Activated CD8-positive, alpha-beta memory T cell treated with anti-CD3 and anti-CD28 coated beads for 24 hours (primary cell): ENCODE results near the gene NPY4R.
"Not testable (repeated sequence)": the region's sequence is repeated elsewhere in the genome, so short reads cannot be mapped to it uniquely, and the experiment has no call there.

Experiments
- DNase-seq: peaks from one replicate; pipeline ENCODE4 v3.0.0-alpha.2; 2020

Gene NPY4R

DNA sequence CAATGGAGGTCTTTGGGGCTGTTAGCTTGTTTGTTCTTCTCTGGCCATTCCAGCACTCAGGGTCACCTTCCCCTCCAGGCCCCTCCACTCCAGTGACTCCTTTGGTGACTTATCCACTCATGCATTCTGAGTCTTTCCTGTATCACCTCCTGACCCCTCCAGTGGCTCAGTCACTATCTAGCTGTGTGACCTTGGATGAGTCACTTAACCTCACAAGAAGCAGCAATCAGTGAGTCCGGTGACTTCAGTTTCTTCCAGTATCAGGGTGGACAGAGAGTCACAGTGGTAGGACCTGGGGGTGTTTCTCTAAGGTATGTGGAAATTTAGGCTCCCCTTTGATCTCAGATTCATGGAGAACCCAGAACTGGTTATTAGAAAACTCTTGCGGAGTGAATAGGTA, 9.8 kb downstream of the NPY4R start:
- DNase-seq: not testable (repeated sequence)

DNA sequence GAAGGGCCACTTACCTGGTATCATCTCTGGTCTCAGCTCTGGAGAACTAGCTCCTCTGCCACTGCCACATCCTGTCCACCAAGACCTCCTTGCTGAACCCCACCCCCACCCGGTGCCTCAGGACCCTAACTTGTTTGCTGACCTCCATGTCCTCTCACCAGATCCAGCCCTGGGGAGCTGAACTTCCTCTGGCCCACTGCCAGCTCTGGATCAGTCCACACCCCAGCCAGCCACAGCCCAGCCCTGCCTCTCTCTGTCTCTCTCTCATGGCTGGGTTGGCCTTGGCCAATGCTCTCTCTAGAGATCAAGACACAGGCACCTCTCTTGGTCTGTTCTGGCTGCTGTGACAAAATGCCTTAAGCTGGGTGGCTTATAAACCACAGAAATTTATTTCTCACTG, 14.4 kb downstream of the NPY4R start:
- not testable (repeated sequence) for DNase-seq

DNA sequence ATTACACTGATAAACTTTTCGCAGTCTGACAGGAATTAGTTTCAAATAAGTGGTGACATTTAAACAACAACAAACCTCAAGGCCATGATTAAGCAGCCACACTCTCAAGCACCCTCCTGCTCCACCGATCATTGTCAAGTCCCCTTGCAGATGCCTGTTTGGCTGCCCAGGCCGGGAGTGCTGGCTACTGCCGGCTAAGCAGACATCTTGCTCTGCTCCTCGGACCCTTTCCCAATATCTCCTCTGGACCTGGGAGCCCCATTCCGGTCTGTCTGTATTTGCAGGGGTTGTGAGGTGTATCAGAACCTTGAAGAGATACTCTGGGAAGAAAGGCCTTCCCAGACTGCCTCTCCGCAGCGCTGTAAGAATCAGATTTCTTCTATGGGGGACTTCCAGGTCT, 14.9 kb downstream of the NPY4R start:
- not testable (repeated sequence) for DNase-seq

DNA sequence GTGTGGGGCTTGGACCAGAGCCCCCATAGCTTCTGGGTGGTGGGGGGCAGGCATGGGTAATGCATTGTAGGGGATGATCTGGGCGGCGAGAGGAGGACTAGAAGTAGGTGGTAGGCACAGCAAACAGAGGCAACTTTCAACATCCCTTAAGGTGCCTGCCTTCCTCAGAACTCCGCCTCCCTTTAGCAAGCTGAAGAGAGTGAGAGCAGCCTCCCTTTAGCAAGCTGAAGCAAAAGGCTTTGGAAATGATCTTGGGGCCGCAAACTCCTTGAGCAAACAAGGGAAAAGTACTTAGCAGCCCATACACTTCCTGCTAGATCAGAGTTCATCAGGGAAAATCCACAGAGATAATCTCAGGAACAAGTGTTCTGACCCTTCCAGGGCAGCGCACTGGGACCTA, 18.3 kb downstream of the NPY4R start:
- DNase-seq: not testable (repeated sequence)

DNA sequence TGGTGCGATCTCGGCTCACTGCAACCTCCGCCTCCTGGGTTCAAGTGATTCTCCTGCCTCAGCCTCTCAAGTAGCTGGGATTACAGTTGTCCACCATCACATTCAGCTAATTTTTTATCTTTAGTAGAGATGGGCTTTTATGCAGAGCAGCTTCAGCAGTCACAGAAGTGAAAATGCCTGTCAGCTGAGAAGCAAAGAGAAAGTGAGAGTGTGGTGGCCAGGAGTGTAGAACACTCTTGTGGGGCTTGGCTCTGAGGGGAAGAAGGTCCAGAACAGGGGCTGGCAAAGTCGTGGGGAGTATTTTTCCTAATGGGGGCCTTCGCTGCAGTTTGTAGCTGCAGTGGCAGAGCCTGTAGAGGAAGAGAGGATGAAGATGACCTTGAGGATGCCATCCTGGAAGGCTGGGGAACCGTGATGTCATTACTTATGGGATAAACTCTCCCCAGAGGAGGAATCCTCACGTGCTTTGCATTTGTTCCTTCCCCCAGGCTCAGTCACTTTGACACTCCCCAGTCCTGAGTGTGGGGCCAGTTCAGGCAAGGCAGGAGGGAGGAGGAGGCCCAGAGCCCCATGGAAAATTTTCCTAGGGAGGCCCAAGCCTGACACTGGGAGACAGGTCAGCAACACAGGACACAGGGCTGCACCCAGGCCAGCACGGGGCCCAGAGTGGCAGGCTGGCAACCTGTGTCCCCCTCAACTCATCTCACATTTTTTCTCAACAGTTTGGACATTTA, 20.2 kb downstream of the NPY4R start:
- DNase-seq: not testable (repeated sequence)

DNA sequence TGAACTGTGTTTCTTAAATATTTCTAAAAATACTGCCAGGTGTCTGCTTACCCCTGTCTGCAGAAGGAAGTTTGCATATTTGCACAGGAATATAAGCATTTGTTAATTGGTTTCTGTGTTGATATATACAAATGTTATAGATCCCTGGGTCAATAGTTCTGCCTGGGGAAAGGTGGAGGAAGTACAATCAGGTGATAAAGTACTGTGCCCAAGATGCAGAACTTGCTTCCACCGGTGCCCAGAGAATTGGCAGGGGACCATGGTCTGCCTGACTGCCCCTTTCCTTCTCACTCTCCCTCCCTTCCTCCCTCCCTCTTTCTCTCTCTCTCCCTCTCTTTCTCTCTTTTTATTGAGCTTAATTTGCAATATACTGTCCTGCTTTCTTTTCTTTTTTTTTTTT, 22.3 kb downstream of the NPY4R start:
- DNase-seq: not testable (repeated sequence)

DNA sequence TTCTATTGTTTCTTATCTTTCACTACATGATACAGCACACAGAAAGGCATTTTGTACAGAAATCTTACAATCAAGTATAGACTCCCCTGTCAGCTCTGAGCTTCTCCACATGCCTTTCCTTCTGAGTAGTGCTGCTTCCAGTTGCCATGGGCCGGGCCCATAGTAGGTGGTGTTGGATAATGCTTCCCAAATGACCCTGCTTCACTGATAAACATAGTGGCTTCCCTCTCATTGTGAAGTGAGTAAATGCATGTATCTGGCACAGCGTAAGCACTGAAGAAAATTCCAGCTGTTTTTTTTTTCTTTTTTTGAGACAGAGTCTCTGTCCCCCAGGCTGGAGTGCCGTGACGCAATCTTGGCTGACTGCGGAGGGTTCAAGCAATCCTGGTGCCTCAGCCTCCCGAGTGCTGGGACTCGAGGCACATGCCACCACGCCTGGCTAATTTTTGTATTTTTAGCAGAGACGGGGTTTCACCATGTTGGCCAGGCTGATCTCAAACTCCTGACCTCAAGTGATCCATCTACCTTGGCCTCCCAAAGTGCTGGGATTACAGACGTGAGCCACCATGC, 23.0 kb downstream of the NPY4R start:
- not testable (repeated sequence) for DNase-seq

DNA sequence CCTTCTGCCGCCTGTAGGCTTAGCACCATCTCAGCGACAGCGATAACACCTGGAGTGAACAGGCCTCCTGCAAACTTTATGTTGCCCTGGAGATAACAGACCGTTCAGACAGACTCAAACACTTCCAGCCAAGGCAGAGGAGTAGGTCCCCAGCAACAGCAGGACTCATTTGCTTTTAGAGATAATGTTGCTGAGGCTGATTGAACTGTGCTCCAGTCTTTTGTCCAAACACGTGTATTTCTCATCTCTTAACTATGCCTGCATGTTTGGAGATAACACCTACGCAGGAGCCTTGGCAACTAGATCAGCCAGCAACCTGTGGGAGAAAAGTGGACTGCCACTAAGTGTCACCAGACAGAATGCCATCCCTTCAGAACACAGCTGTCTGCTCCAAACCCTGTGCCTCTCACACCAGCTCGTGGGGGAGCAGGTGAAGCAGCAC, 23.9 kb downstream of the NPY4R start:
- not testable (repeated sequence) for DNase-seq

DNA sequence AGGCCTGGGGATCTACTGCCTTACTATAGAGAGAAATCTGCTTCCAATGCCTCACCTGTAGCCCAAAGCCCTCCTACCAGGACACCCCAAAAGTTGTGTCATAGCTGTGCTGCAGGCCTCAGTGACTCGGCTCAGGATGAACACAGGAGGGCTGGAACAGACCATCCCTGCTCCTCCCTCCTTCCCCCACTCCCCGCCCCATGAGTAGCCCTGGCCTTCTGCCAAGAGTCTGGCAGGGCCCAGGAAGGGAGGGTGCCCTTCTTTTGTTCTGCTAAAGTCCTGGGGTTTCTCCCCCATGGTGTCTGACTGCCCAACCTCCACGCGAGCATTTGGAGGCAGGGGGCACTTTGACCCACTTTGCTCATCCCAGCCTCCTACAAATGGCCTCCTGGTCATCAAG, 24.8 kb downstream of the NPY4R start:
- not testable (repeated sequence) for DNase-seq

DNA sequence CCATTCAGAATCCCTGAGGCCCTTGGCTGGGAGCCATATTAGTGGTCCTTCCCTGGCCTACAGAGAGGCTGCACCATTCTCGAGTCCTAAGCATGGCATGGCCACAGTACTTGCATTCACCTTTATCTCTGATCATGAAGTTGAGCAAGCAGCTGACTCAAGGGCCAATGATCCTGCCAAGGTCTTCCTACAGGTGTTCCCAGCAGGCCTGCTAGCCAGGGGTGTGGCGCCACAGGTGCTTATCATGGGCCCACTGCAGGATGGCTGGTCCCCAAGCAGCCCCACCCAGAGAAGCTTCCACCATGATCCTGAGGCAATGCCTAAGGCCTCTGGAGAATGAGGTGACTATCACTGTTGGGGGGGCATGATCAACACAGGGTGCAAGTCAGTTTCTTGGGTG, 42.2 kb downstream of the NPY4R start:
- not testable (repeated sequence) for DNase-seq

DNA sequence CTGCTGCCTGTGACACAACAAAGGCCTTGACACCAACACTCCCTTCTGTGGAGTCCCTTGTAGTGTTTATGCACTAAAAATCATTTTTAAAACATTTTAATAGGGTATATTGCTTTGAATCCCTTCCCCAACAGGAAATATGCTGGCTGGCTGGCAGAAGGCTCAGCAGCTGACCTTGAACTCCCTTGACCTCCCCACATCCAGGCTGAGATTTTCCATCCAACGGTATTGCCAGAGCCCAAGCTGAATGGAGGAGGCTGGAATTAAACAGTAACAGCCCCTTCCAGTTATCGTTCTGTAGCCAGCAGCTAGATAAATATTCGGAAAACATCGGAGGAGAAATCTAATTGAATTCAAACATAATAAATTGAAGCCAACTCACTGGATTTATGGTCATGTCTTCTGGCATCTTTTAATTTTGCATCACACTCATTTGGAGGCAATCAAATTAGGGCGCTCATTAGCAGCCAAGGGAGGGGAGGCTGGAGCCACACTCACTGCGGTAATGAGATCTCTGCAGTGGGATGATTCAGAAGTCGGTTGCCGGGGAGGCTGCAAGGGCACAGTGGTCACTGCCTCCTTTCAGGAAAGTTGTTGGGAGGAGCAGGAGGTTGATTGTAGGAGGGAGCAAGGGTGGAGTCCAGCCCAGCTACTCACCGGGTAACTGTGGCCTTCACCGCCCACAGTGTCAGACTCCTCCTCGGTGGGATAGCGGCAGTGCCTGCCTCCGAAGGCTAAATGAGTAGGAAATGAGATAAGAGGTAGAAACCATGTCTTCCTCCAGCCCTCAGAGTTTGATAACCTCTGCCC, 46.0 kb downstream of the NPY4R start:
- DNase-seq: not testable (repeated sequence)

DNA sequence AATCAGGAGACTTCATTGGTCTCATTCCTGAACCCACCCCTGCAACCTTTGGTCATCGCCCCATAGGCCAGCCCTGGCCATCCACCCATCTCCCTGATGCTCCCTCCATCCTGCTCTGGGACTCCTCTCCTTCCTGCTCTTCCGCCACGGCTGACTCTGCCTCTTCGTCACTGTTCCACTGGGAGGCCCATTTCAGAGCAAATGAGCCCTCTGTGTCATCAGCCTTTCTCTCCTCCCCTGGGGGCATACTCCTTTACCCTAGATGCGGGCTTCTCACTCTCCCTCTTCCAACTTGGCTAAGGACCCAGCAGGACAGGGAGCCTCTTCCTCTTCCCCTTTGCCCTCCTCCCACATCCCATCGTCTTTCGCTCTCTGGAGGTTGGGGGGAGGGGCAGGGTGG, 47.5 kb downstream of the NPY4R start:
- DNase-seq: not testable (repeated sequence)

DNA sequence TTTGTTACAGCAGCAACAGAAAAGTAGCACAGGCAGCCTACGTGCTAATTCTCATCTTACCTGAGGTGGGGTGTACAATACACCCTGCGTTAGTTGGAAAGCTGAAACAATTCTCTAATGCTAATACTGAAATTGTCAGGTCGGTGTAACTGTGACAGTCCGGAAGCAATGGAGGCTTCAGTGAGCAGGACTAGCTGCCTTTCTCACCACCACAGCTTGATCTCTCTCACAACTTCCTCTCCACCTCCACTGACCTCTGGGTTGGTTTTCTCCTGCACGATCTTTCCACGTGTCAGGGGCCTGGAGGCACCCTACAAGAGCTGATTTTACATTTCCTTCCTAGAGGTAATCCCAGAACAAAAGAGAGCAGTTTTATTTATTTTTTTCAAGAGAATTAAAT, 50.5 kb downstream of the NPY4R start:
- DNase-seq: not testable (repeated sequence)

DNA sequence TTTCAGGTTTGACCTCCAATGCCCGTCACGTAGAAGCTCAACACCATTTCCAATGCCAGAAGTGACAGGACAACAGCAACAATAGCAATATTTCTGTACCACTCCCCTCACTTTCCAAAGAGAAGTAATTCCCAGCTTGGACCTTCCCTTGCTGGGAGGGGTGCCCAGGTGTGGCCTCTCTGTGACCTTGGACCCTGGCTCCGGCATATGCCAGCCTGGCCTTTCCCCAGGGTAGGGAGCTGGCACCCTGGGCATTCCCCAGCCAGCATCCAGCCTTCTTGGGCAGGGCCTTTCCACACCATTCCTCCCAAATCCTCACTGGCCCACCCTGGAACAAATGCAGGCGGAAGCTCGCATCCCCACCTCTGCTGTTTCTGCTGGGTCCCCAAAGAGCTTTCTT, 53.1 kb downstream of the NPY4R start:
- not testable (repeated sequence) for DNase-seq

DNA sequence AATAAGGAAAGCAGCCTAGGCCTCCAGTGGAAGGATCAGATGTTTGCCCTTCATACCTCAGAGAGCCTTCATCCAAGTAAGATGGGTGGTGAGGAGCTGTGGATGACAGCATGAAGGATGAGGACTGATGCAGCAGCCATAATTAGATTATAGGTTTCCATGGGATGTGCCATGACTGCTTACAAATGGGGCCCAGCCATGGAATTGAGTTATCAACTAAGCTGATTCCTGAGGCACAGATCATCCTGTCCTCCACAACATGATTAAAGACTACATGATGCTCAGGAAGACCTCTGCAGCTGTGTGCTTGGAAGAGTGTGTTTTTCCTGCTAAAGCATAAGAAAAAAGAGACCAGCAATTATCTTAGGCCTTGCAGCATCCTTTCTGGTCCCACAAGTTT, 54.6 kb downstream of the NPY4R start:
- DNase-seq: not testable (repeated sequence)
